GM12878 (cell line): ENCODE measurements around the gene PTPRN2. TPM values are rescaled to one million over a fixed set of nuclear protein-coding genes. Genes with fewer than 3 reads are reported as not detected.

Experiments used
- ATAC-seq: fragments of 200-7000 bp; cut with Tn5 transposase; 3 replicates; pipeline ENCODE4 v1.9.1; 2020; ENCODE audit warnings: mild to moderate bottlenecking, moderate library complexity
- BruUV-seq: library from RNA; stranded (reverse); fragments of 400-500 nt; replicated peaks from 2 replicates; lab custom pipeline; 2021; lab: Mats Ljungman, UMichigan
- CTCF ChIA-PET: fragments of 300-600 bp; sonication (Branson Sonifier 250); formaldehyde crosslinking; extraction: SDS; loops from one replicate; lab custom pipeline; 2021; ENCODE audit warnings: inconsistent platforms; lab: Yijun Ruan, JAX
- POLR2A ChIA-PET: fragments of 350-600 bp; formaldehyde crosslinking; extraction: SDS; loops from one replicate; lab custom pipeline; 2021; ENCODE audit warnings: inconsistent platforms; lab: Charles Lee
- RAD21 ChIA-PET: fragments of 300-600 bp; sonication (Branson Sonifier 250); formaldehyde crosslinking; loops from one replicate; lab custom pipeline; 2023; ENCODE audit warnings: antibody characterized with exemption; ENCODE audit not compliant: unreplicated experiment; lab: Charles Lee
- SMC1A ChIA-PET: fragments of 300-600 bp; sonication (Branson Sonifier 250); formaldehyde crosslinking; loops from one replicate; lab custom pipeline; 2023; ENCODE audit not compliant: unreplicated experiment, uncharacterized antibody; lab: Charles Lee
- DNase-seq: peaks from one replicate; pipeline ENCODE4 v3.0.0-alpha.2; 2011; ENCODE audit warnings: low read depth, low spot score
- FAIRE-seq: peaks from 3 replicates; lab custom pipeline; 2011; peaks lifted over from hg19 to GRCh38; lab: Jason Lieb, UNC
- H2AFZ ChIP-seq: 2 replicates; pipeline ENCODE4 v1.6.0; 2011; ENCODE audit warnings: low read depth, low read length, control low read depth; ENCODE audit not compliant: control insufficient read depth
- H3K27ac ChIP-seq: 2 replicates; pipeline ENCODE4 v1.5.1; 2011; ENCODE audit warnings: control low read depth; ENCODE audit not compliant: control insufficient read depth, insufficient read depth
- H3K27me3 ChIP-seq, 2 experiments: replicated peaks in 1 of 2; 2 replicates each; pipeline versions ENCODE4 v1.6.0 to v1.6.1; 2011; ENCODE audit warnings: low read length in 1 of 2; ENCODE audit not compliant: control insufficient read depth in 2 of 2, insufficient read depth in 2 of 2
- H3K36me3 ChIP-seq, 2 experiments: 2 replicates each; pipeline ENCODE4 v1.5.1; 2011; ENCODE audit warnings: low read length in 1 of 2; ENCODE audit not compliant: control insufficient read depth in 2 of 2, insufficient read depth in 2 of 2
- H3K4me1 ChIP-seq: 2 replicates; pipeline ENCODE4 v1.6.1; 2011; ENCODE audit warnings: mild to moderate bottlenecking, low read length, moderate library complexity, mixed read lengths; ENCODE audit not compliant: control insufficient read depth, insufficient read depth
- H3K4me2 ChIP-seq: 2 replicates; pipeline ENCODE4 v1.6.0; 2011; ENCODE audit warnings: control low read depth; ENCODE audit not compliant: control insufficient read depth, insufficient read depth
- H3K4me3 ChIP-seq: fragments of 200-600 bp; sonication (generic); 2 replicates; pipeline ENCODE4 v1.5.1; 2016
- H3K79me2 ChIP-seq: 2 replicates; pipeline ENCODE4 v1.6.0; 2011; ENCODE audit warnings: low read length; ENCODE audit not compliant: control insufficient read depth, insufficient read depth
- H3K9ac ChIP-seq: 2 replicates; pipeline ENCODE4 v1.8.0; 2011; ENCODE audit warnings: low read length, control low read depth, mixed read lengths; ENCODE audit not compliant: control insufficient read depth, insufficient read depth
- H3K9me3 ChIP-seq: replicated peaks from 3 replicates; pipeline ENCODE4 v1.5.1; 2011; ENCODE audit warnings: mild to moderate bottlenecking, low read length; ENCODE audit not compliant: control insufficient read depth, insufficient read depth
- H4K20me1 ChIP-seq: 2 replicates; pipeline ENCODE4 v1.6.0; 2011; ENCODE audit not compliant: control insufficient read depth, insufficient read depth
- BACH1 ChIP-seq: fragments of 450-650 bp; IDR thresholded peaks from 2 replicates; pipeline ENCODE4 v1.6.1; 2017; ENCODE audit warnings: mild to moderate bottlenecking, borderline replicate concordance
- CHD2 ChIP-seq: IDR thresholded peaks from 2 replicates; pipeline ENCODE4 v1.6.1; 2011; ENCODE audit warnings: low read depth, low read length, improper control_type of control experiment, borderline replicate concordance
- CREB1 ChIP-seq: IDR thresholded peaks from 2 replicates; pipeline ENCODE4 v1.6.1; 2012; ENCODE audit warnings: low read depth, mild to moderate bottlenecking, inconsistent platforms
- EP300 ChIP-seq, 2 experiments: fragments of 150-350 bp in 1 of 2; IDR thresholded peaks; 2 replicates each; pipeline ENCODE4 v1.6.1; 2011 to 2012; ENCODE audit warnings: low read depth in 2 of 2, low read length in 2 of 2, borderline replicate concordance in 1 of 2, improper control_type of control experiment in 1 of 2, inconsistent platforms in 1 of 2; ENCODE audit not compliant: control insufficient read depth in 1 of 2
- FOS ChIP-seq: IDR thresholded peaks from 3 replicates; pipeline ENCODE4 v1.6.1; 2011; ENCODE audit warnings: borderline replicate concordance; ENCODE audit not compliant: insufficient read length; ENCODE audit errors: extremely low read depth
- MEF2A ChIP-seq: IDR thresholded peaks from 2 replicates; pipeline ENCODE4 v1.6.1; 2011; ENCODE audit warnings: low read depth, mild to moderate bottlenecking, low read length, moderate library complexity; ENCODE audit not compliant: insufficient read depth
- SP1 ChIP-seq: IDR thresholded peaks from one replicate; pipeline ENCODE4 v1.6.1; 2011; ENCODE audit warnings: low read depth, low read length
- ZNF622 ChIP-seq: fragments of 450-650 bp; IDR thresholded peaks from 2 replicates; pipeline ENCODE4 v1.6.1; 2017; ENCODE audit warnings: mild to moderate bottlenecking, inconsistent platforms
- ZSCAN29 ChIP-seq: fragments of 450-650 bp; IDR thresholded peaks from 2 replicates; pipeline ENCODE4 v1.6.1; 2017; ENCODE audit warnings: mild to moderate bottlenecking, moderate library complexity
- WGBS: methylation state at CpG from one replicate; pipeline ENCODE4 v1.1.6; 2016; ENCODE audit warnings: low lambda C conversion rate; ENCODE audit not compliant: insufficient replicate concordance, insufficient coverage; ENCODE audit errors: missing lambda C conversion rate; 5-methylcytosine and 5-hydroxymethylcytosine counted together
- in situ Hi-C: fragments of 300-500 bp; cut with MboI; formaldehyde crosslinking; loops from 9 replicates; pipeline ENCODE4 v1.14.3; 2018; ENCODE audit warnings: mixed read lengths
- intact Hi-C: fragments of 100-400 bp; cut with micrococcal nuclease; formaldehyde crosslinking; loops from one replicate; pipeline ENCODE4 v1.14.2; 2022; ENCODE audit not compliant: unreplicated experiment
- polyA plus RNA-seq, 11 experiments: library from polyadenylated mRNA; depleted of rRNA in 4 of 11; unstranded in 6 of 11; stranded (reverse) in 5 of 11; fragments of >200 nt; fragmentation: Nextera tagmentation in 4 of 11; fragmentation: Illumina TruSeq in 1 of 11; extraction: Ambion mirVana in 4 of 11; extraction: Trizol in 1 of 11; gene quantifications; 1 replicate in 1 of 11; 2 replicates in 10 of 11; pipeline versions ENCODE4 v1.2.1 to v1.2.3, GENCODE V29; 2011 to 2016; ENCODE audit warnings: inconsistent platforms in 2 of 11, missing spikeins in 2 of 11, low read depth in 1 of 11
- total RNA-seq, 4 experiments: library from RNA; depleted of rRNA in 3 of 4; stranded (reverse); fragments of >200 nt in 3 of 4; fragmentation: Illumina TruSeq in 1 of 4; extraction: Trizol in 1 of 4; gene quantifications; 2 replicates each; pipeline versions ENCODE4 v1.2.1 to v1.2.3, GENCODE V29; 2013 to 2021

PTPRN2 gene
- total and polyA plus RNA-seq, 10 of the 15 experiments (the other 5 are each of a cell fraction or from before 2014, with no cell fraction given): 5.4 TPM; not detected in 9

DNA sequence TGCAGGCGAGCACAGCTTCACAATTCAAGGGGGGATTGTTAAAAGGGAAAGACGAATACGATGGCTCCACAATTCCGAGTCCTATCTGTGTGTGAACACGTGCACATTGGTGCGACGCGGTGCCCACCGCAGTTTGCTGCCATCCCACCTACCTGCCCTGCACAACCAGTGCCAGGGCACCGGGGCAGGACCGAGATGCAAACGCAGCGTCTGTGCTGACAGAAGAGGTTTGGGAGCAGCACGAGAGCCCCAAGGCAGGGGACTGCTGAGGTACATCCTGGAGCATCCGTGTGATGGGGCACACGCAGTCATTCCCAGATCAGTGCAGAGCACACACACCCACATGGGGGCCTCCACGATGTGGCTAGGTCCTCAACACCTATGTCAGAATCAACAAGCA, 1029.6 kb downstream of the PTPRN2 start (continued):
- TF ChIP-seq FOS (no peak), SP1 (no peak), ZSCAN29 (no peak)

DNA sequence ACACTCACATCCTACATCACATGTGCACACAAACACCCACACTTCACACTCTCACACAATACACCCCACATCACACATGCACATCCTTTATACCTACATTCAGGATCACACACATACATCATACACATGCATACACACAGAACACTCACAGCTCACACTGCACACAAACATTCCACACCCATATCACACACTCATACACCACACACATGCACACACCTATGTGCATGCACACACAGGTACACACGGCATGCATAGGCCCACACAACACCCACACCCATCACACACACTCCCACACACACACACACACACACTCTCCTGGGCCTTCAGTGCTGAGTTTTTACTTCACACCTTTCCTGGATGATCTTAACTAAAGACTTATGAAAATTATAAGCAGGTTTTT, 1030.4 kb downstream of the PTPRN2 start:
- ChIA-PET POLR2A (no interaction called here), RAD21 (no interaction called here), SMC1A (no interaction called here), CTCF (no interaction called here)
- Histone ChIP-seq H3K4me2 (no peak overlapping the region), H3K27ac (no peak overlapping the region), H3K79me2 (no peaks in the 10 kb centered on the region), H3K4me3 (no peak overlapping the region), H3K9ac (no peak overlapping the region), H4K20me1 (no peaks in the 10 kb centered on the region), H2AFZ (no peak overlapping the region), H3K9me3 (no peaks in the 10 kb centered on the region; the same call in 2 of the 3 replicates), H3K36me3 (no peaks in the 10 kb centered on the region), H3K27me3 (no peaks in the 10 kb centered on the region), H3K4me1 (no peaks in the 10 kb centered on the region)
- in situ Hi-C loops (no loop called here), intact Hi-C loops (no loop called here)
- TF ChIP-seq EP300 (IDR thresholded peaks at IDR 0.05; ENCODE audit: borderline replicate concordance in 1 of 2, control insufficient read depth in 1 of 2, low read depth in 2 of 2, low read length in 2 of 2) (no peak), ZNF622 (no peak), CREB1 (no peak), CHD2 (no peak), MEF2A (no peak), BACH1 (no peak)
- no TSS peak for BruUV-seq
- ATAC-seq (no peak), FAIRE-seq (no peak), DNase-seq (no peak)
- 0% methylated on average over 1 of the region's 1 CpG for WGBS
